Thoracic aorta (tissue), 2 donors: ENCODE results near the gene GPR34. TPM values are rescaled to one million over a fixed set of nuclear protein-coding genes. Genes with fewer than 3 reads are reported as not detected.
"Not testable (repeated sequence)": the region's sequence is repeated elsewhere in the genome, so short reads cannot be mapped to it uniquely, and the experiment has no call there.

Experiments
- ATAC-seq: fragments of 150-250 bp; one replicate; pipeline ENCODE4 v1.8.0; 2017; ENCODE audit warnings: low read depth; ENCODE audit not compliant: insufficient number of reproducible peaks, low FRiP score
- DNase-seq: peaks from one replicate; pipeline ENCODE4 v3.0.0-alpha.2; 2020; ENCODE audit warnings: low spot score
- H3K27ac ChIP-seq, 2 donors: fragments of 200-600 bp; sonication (generic); 1 replicate in 1 of 2; 2 replicates in 1 of 2; pipeline ENCODE4 v1.5.1; 2016; ENCODE audit warnings: mild to moderate bottlenecking in 2 of 2, moderate library complexity in 2 of 2
- H3K27me3 ChIP-seq: fragments of 200-600 bp; sonication (generic); replicated peaks from 2 replicates; pipeline ENCODE4 v1.6.0; 2016; ENCODE audit warnings: mild to moderate bottlenecking; ENCODE audit not compliant: insufficient read depth
- H3K36me3 ChIP-seq: fragments of 200-600 bp; sonication (generic); one replicate; pipeline ENCODE4 v1.5.1; 2016
- H3K4me1 ChIP-seq, 2 donors: fragments of 200-600 bp; sonication (generic); 1 replicate in 1 of 2; 2 replicates in 1 of 2; pipeline versions ENCODE4 v1.5.1 to v1.6.0; 2016; ENCODE audit warnings: low read depth in 2 of 2, mild to moderate bottlenecking in 1 of 2; ENCODE audit not compliant: control insufficient read depth in 1 of 2
- H3K4me3 ChIP-seq: fragments of 200-600 bp; sonication (generic); 2 replicates; pipeline ENCODE4 v1.5.1; 2016; ENCODE audit warnings: mild to moderate bottlenecking
- H3K9me3 ChIP-seq: fragments of 200-600 bp; sonication (generic); 2 replicates; pipeline ENCODE4 v1.5.1; 2016
- CTCF ChIP-seq: fragments of 200-600 bp; sonication (generic); IDR thresholded peaks from one replicate; pipeline ENCODE4 v1.5.1; 2019; ENCODE audit warnings: antibody characterized with exemption
- total RNA-seq, 2 donors: library from RNA; depleted of rRNA; stranded (reverse); fragments of >200 nt; gene quantifications; one replicate each; pipeline versions ENCODE4 v1.1.0 to v1.2.3, GENCODE V29; 2016

The GPR34 gene
- total RNA-seq, 2 donors from 2014 or later: 28.0 to 38.6 TPM

DNA sequence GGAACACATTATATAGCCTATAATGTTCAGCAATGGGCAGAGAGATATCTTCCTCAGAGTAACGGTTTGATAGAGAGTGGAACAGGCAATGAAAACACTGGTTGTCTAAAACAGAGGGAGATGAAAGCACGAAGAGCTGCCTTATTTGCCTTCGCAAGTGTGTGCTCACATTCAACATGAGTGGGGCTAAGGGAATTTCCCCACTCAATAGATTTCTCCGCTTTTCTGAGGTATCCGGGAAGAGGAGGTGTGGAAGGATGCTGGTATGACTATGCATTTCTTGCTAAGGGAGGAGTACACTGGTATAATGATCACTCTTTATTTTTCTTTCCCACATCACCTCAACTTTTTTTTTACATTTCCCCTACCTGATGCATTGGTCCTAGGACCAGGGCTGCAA lies 27.4 kb downstream of the GPR34 start:
- no peak for ATAC-seq
- no peaks in the 10 kb centered on the region for H3K36me3 ChIP-seq
- H3K9me3 ChIP-seq: peaks cover 2% of the 10 kb centered on the region
- peaks cover 0 to 31% of the 10 kb centered on the region in 2 donors for H3K4me1 ChIP-seq
- peak overlapping the region in 1 of 2 donors; percentile 47 for H3K27ac ChIP-seq
- no peak overlapping the region for H3K4me3 ChIP-seq
- no peak for TF ChIP-seq CTCF
- no peak for DNase-seq
- H3K27me3 ChIP-seq: no peaks in the 10 kb centered on the region

GRCh38 chrX:41716767-41717473 lies 28.1 kb downstream of the GPR34 start:
- H3K9me3 ChIP-seq: peaks cover 2% of the 10 kb centered on the region
- H3K27ac ChIP-seq: no peak overlapping the region
- TF ChIP-seq CTCF: no peak

GRCh38 chrX:41718481-41719235 lies 29.9 kb downstream of the GPR34 start:
- Histone ChIP-seq H3K36me3 (no peaks in the 10 kb centered on the region), H3K4me1 (peaks cover 2 to 36% of the 10 kb centered on the region in 2 donors), H3K27ac (peak overlapping the region in 1 of 2 donors; percentile 12), H3K9me3 (peaks cover 2% of the 10 kb centered on the region), H3K4me3 (no peak overlapping the region), H3K27me3 (no peaks in the 10 kb centered on the region)
- no peak for TF ChIP-seq CTCF
- DNase-seq (no peak), ATAC-seq (no peak)

More at GRCh38 chrX:41716767-41717473, 28.1 kb downstream of the GPR34 start:
- DNase-seq (no peak), ATAC-seq (no peak)
- Histone ChIP-seq H3K4me3 (no peak overlapping the region), H3K4me1 (peaks cover 0 to 31% of the 10 kb centered on the region in 2 donors), H3K36me3 (no peaks in the 10 kb centered on the region), H3K27me3 (no peaks in the 10 kb centered on the region)

DNA sequence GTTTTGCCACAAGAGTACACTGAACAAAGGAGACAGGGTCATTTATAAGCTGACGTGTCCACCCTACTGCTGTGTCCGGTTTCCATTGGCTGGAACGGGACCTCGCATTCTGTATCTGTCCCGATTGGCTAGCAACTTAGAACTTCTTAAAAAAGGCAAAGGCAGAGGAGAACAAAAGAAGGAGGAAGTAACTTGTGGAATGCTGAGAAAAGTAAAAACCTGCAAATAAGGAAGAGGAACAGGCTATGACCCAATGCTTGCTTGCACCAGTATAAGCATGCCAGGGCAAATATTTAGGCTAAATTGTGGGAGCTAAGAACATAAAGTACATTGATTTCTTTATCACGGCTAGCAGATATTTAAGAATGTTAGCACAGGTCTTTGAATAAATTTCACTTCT lies 30.8 kb downstream of the GPR34 start:
- not testable (repeated sequence) for H3K36me3 ChIP-seq, ATAC-seq, DNase-seq, H3K9me3 ChIP-seq, H3K27me3 ChIP-seq, H3K4me3 ChIP-seq
- H3K27ac ChIP-seq: peak overlapping the region; percentile 49 to 58
- peaks cover 2 to 36% of the 10 kb centered on the region in 2 donors for H3K4me1 ChIP-seq

DNA sequence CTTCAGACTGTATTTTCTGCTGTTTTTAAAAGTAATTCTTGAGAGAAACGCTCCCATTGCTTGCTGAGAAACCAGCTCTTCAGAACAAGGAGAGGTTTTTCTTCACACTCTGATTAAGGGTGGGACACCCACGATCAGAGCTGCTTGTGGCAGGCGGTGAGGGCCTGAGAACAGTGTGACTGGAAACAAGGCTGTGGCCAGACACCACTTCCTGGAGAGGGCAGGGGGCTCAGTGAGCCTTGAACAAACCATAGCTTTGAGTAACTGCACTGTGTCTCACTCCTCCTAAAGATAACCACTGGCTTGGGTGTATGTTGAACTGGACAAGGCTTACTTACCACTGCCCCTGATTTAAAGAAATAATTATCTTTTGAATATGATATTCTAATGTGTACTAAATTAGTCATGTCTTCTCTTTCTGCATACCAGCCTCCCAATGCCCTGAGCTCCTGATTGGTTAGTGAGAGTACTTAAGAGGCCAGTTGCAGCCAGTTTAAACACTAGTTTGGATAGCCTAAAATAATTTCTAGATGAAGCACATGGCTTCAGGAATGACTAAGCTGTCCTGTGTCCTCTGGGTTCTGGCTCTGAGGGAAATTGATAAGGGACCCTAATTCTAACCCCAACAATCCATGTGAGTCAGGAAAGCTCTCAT lies 31.5 kb downstream of the GPR34 start:
- Histone ChIP-seq H3K4me1 (peaks cover 2 to 32% of the 10 kb centered on the region in 2 donors), H3K9me3 (peaks cover 2% of the 10 kb centered on the region), H3K27me3 (no peaks in the 10 kb centered on the region), H3K27ac (peak overlapping the region; percentile 49 to 58), H3K36me3 (no peaks in the 10 kb centered on the region), H3K4me3 (no peak overlapping the region)
- no peak for ATAC-seq
- TF ChIP-seq CTCF: no peak
- no peak for DNase-seq
